Vagina (tissue), 2 donors: ENCODE data around the gene RCSD1.

ENCODE experiments used
- CTCF ChIP-seq, 3 experiments: fragments of 450-650 bp in 2 of 3; fragments of 200-600 bp in 1 of 3; sonication (generic) in 1 of 3; IDR thresholded peaks; one replicate each; pipeline ENCODE4 v1.5.1; 2017 to 2019; ENCODE audit warnings: antibody characterized with exemption in 3 of 3, mild to moderate bottlenecking in 2 of 3, moderate library complexity in 2 of 3
- POLR2A ChIP-seq, 2 donors: fragments of 450-650 bp; IDR thresholded peaks; one replicate each; pipeline ENCODE4 v1.6.1; 2017; ENCODE audit warnings: antibody characterized with exemption in 2 of 2, mild to moderate bottlenecking in 2 of 2, moderate library complexity in 2 of 2

GRCh38 chr1:167717351-167717750, 87.3 kb downstream of the RCSD1 start:
- TF ChIP-seq POLR2A (IDR thresholded peaks at IDR 0.05): no peak
- no peak for TF ChIP-seq CTCF (IDR thresholded peaks at IDR 0.05)
